GM12878 (cell line): ENCODE measurements around the gene FHOD3. TPM values are rescaled to one million over a fixed set of nuclear protein-coding genes. Genes with fewer than 3 reads are reported as not detected.
A peak's percentile ranks its signal among the peaks of the same experiment; 100 is the strongest.

Source experiments
- ATAC-seq: fragments of 200-7000 bp; cut with Tn5 transposase; 3 replicates; pipeline ENCODE4 v1.9.1; 2020; ENCODE audit warnings: mild to moderate bottlenecking, moderate library complexity
- BruUV-seq: library from RNA; stranded (reverse); fragments of 400-500 nt; replicated peaks from 2 replicates; lab custom pipeline; 2021; lab: Mats Ljungman, UMichigan
- CTCF ChIA-PET: fragments of 300-600 bp; sonication (Branson Sonifier 250); formaldehyde crosslinking; extraction: SDS; loops from one replicate; lab custom pipeline; 2021; ENCODE audit warnings: inconsistent platforms; lab: Yijun Ruan, JAX
- POLR2A ChIA-PET: fragments of 350-600 bp; formaldehyde crosslinking; extraction: SDS; loops from one replicate; lab custom pipeline; 2021; ENCODE audit warnings: inconsistent platforms; lab: Charles Lee
- RAD21 ChIA-PET: fragments of 300-600 bp; sonication (Branson Sonifier 250); formaldehyde crosslinking; loops from one replicate; lab custom pipeline; 2023; ENCODE audit warnings: antibody characterized with exemption; ENCODE audit not compliant: unreplicated experiment; lab: Charles Lee
- SMC1A ChIA-PET: fragments of 300-600 bp; sonication (Branson Sonifier 250); formaldehyde crosslinking; loops from one replicate; lab custom pipeline; 2023; ENCODE audit not compliant: unreplicated experiment, uncharacterized antibody; lab: Charles Lee
- DNase-seq: peaks from one replicate; pipeline ENCODE4 v3.0.0-alpha.2; 2011; ENCODE audit warnings: low read depth, low spot score
- FAIRE-seq: peaks from 3 replicates; lab custom pipeline; 2011; peaks lifted over from hg19 to GRCh38; lab: Jason Lieb, UNC
- H2AFZ ChIP-seq: 2 replicates; pipeline ENCODE4 v1.6.0; 2011; ENCODE audit warnings: low read depth, low read length, control low read depth; ENCODE audit not compliant: control insufficient read depth
- H3K27ac ChIP-seq: 2 replicates; pipeline ENCODE4 v1.5.1; 2011; ENCODE audit warnings: control low read depth; ENCODE audit not compliant: control insufficient read depth, insufficient read depth
- H3K27me3 ChIP-seq, 2 experiments: replicated peaks in 1 of 2; 2 replicates each; pipeline versions ENCODE4 v1.6.0 to v1.6.1; 2011; ENCODE audit warnings: low read length in 1 of 2; ENCODE audit not compliant: control insufficient read depth in 2 of 2, insufficient read depth in 2 of 2
- H3K36me3 ChIP-seq, 2 experiments: 2 replicates each; pipeline ENCODE4 v1.5.1; 2011; ENCODE audit warnings: low read length in 1 of 2; ENCODE audit not compliant: control insufficient read depth in 2 of 2, insufficient read depth in 2 of 2
- H3K4me1 ChIP-seq: 2 replicates; pipeline ENCODE4 v1.6.1; 2011; ENCODE audit warnings: mild to moderate bottlenecking, low read length, moderate library complexity, mixed read lengths; ENCODE audit not compliant: control insufficient read depth, insufficient read depth
- H3K4me2 ChIP-seq: 2 replicates; pipeline ENCODE4 v1.6.0; 2011; ENCODE audit warnings: control low read depth; ENCODE audit not compliant: control insufficient read depth, insufficient read depth
- H3K4me3 ChIP-seq: fragments of 200-600 bp; sonication (generic); 2 replicates; pipeline ENCODE4 v1.5.1; 2016
- H3K79me2 ChIP-seq: 2 replicates; pipeline ENCODE4 v1.6.0; 2011; ENCODE audit warnings: low read length; ENCODE audit not compliant: control insufficient read depth, insufficient read depth
- H3K9ac ChIP-seq: 2 replicates; pipeline ENCODE4 v1.8.0; 2011; ENCODE audit warnings: low read length, control low read depth, mixed read lengths; ENCODE audit not compliant: control insufficient read depth, insufficient read depth
- H3K9me3 ChIP-seq: replicated peaks from 3 replicates; pipeline ENCODE4 v1.5.1; 2011; ENCODE audit warnings: mild to moderate bottlenecking, low read length; ENCODE audit not compliant: control insufficient read depth, insufficient read depth
- H4K20me1 ChIP-seq: 2 replicates; pipeline ENCODE4 v1.6.0; 2011; ENCODE audit not compliant: control insufficient read depth, insufficient read depth
- CTCF ChIP-seq, 3 experiments: IDR thresholded peaks in 2 of 3; conservative IDR thresholded peaks in 1 of 3; 2 replicates each; pipeline ENCODE4 v1.5.1; 2011; ENCODE audit warnings: low read depth in 3 of 3, low read length in 3 of 3, mild to moderate bottlenecking in 3 of 3, control low read depth in 2 of 3, moderate library complexity in 2 of 3, inconsistent platforms in 1 of 3, mixed read lengths in 1 of 3; ENCODE audit not compliant: control insufficient read depth in 2 of 3, insufficient read depth in 1 of 3; ENCODE audit errors: extremely low read depth in 1 of 3
- IKZF1 ChIP-seq: fragments of 450-650 bp; conservative IDR thresholded peaks from 2 replicates; pipeline ENCODE4 v1.6.1; 2017; ENCODE audit warnings: antibody characterized with exemption, mild to moderate bottlenecking
- IKZF2 ChIP-seq, 2 experiments: fragments of 450-650 bp; IDR thresholded peaks; 2 replicates each; pipeline ENCODE4 v1.6.1; 2017; ENCODE audit warnings: mild to moderate bottlenecking in 2 of 2, moderate library complexity in 2 of 2
- MYB ChIP-seq: fragments of 150-350 bp; IDR thresholded peaks from 2 replicates; pipeline ENCODE4 v1.6.1; 2014; ENCODE audit warnings: mild to moderate bottlenecking, low read depth, low read length, borderline replicate concordance
- RAD21 ChIP-seq: IDR thresholded peaks from 2 replicates; pipeline ENCODE4 v1.6.1; 2011; ENCODE audit warnings: mild to moderate bottlenecking, low read depth, low read length, moderate library complexity; ENCODE audit not compliant: insufficient read depth
- RAD51 ChIP-seq: fragments of 450-650 bp; IDR thresholded peaks from 2 replicates; pipeline ENCODE4 v1.6.1; 2016; ENCODE audit warnings: moderate library complexity, mild to moderate bottlenecking, inconsistent platforms
- RELB ChIP-seq: fragments of 450-650 bp; IDR thresholded peaks from 2 replicates; pipeline ENCODE4 v1.6.1; 2017; ENCODE audit warnings: low read depth, mild to moderate bottlenecking, moderate library complexity
- SMARCA5 ChIP-seq: fragments of 450-650 bp; IDR thresholded peaks from 2 replicates; pipeline ENCODE4 v1.6.1; 2017; ENCODE audit warnings: mild to moderate bottlenecking
- SMC3 ChIP-seq: IDR thresholded peaks from 2 replicates; pipeline ENCODE4 v1.6.1; 2011; ENCODE audit warnings: low read length, improper control_type of control experiment, borderline replicate concordance
- WGBS: methylation state at CpG from one replicate; pipeline ENCODE4 v1.1.6; 2016; ENCODE audit warnings: low lambda C conversion rate; ENCODE audit not compliant: insufficient replicate concordance, insufficient coverage; ENCODE audit errors: missing lambda C conversion rate; 5-methylcytosine and 5-hydroxymethylcytosine counted together
- in situ Hi-C: fragments of 300-500 bp; cut with MboI; formaldehyde crosslinking; loops from 9 replicates; pipeline ENCODE4 v1.14.3; 2018; ENCODE audit warnings: mixed read lengths
- intact Hi-C: fragments of 100-400 bp; cut with micrococcal nuclease; formaldehyde crosslinking; loops from one replicate; pipeline ENCODE4 v1.14.2; 2022; ENCODE audit not compliant: unreplicated experiment
- polyA plus RNA-seq, 11 experiments: library from polyadenylated mRNA; depleted of rRNA in 4 of 11; unstranded in 6 of 11; stranded (reverse) in 5 of 11; fragments of >200 nt; fragmentation: Nextera tagmentation in 4 of 11; fragmentation: Illumina TruSeq in 1 of 11; extraction: Ambion mirVana in 4 of 11; extraction: Trizol in 1 of 11; gene quantifications; 1 replicate in 1 of 11; 2 replicates in 10 of 11; pipeline versions ENCODE4 v1.2.1 to v1.2.3, GENCODE V29; 2011 to 2016; ENCODE audit warnings: inconsistent platforms in 2 of 11, missing spikeins in 2 of 11, low read depth in 1 of 11
- total RNA-seq, 4 experiments: library from RNA; depleted of rRNA in 3 of 4; stranded (reverse); fragments of >200 nt in 3 of 4; fragmentation: Illumina TruSeq in 1 of 4; extraction: Trizol in 1 of 4; gene quantifications; 2 replicates each; pipeline versions ENCODE4 v1.2.1 to v1.2.3, GENCODE V29; 2013 to 2021
- TF ChIP-seq, protein P1 (sequence below): IDR thresholded peaks from 2 replicates; pipeline ENCODE4 v1.6.1; 2011; ENCODE audit warnings: mild to moderate bottlenecking, low read depth, low read length, moderate library complexity; ENCODE audit not compliant: insufficient replicate concordance
- TF ChIP-seq, protein P2 (sequence below): IDR thresholded peaks from 2 replicates; pipeline ENCODE4 v1.6.1; 2011; ENCODE audit warnings: low read depth, low read length, improper control_type of control experiment, borderline replicate concordance

The FHOD3 gene
- total and polyA plus RNA-seq, 10 of the 15 experiments (the other 5 are each of a cell fraction or from before 2014, with no cell fraction given), result 0.77 to 26.7 (median 10.4) TPM

DNA sequence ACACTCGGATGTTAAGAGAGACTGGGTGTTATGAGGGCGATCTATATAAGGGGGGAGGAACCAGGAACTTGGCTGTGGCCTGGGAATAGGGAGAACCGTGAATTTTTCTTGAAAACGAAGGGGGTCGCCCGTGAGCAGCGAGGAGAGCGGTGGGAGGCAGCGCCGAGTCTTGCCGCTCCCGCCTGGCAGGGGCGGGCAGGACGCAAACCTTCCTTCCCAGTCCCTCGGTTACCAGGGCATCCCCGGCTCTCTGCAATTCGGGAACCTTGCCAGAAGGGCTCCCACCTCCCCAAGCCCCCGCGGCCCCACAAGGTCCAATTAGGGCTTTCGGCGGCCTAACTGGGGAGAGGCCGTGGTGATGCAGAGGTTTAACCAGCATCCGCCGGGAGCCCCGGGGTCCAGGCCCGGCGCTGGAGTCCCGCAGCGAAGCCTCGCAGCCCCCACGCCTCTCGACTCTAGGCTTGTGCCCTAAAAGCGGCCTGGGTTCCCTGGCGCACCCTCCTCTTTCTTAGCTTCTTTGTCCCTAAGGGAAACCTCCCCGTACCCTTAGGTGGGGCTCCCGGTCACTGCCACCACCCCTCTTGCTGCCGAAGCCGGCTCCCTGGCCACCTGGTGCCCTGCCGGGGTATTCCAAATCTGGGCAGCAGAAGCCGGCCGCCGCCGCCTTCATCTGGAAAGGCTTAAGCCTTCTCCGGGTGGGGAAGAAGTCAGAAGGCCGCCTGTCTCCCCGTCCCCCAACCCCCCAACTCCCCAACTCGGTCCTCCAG lies 680 bp upstream of the FHOD3 start:
- no TSS peak for BruUV-seq
- Histone ChIP-seq H3K4me3 (peak overlapping the region; percentile 69), H2AFZ (no peak overlapping the region; the same call in none of the 2 replicates), H3K4me2 (peak overlapping the region; percentile 66), H3K36me3 (no peaks in the 10 kb centered on the region), H3K9me3 (no peaks in the 10 kb centered on the region), H4K20me1 (no peaks in the 10 kb centered on the region), H3K27me3 (peaks cover 0 to 4% of the 10 kb centered on the region in 2 experiments; a peak in 1 of 4 replicates), H3K27ac (no peak overlapping the region), H3K4me1 (no peaks in the 10 kb centered on the region), H3K9ac (no peak overlapping the region), H3K79me2 (peaks cover 7% of the 10 kb centered on the region)
- peak; percentile 49 for ATAC-seq
- POLR2A ChIA-PET, result interaction anchor here (0.5 to 6.4 kb wide), 6 partner anchors 39 to 109 kb away, joined by 3 to 51 read pairs (median 5); no protein-coding TSS in a partner anchor
- intact Hi-C loops, result loop anchor here (1.0 to 10.0 kb wide), 3 partner anchors 115 to 368 kb away; no protein-coding TSS in a partner anchor
- RAD21 ChIA-PET, result interaction anchor here (0.6 to 14.2 kb wide), 19 partner anchors 11 to 366 kb away, joined by 3 to 203 read pairs (median 11); no protein-coding TSS in a partner anchor
- WGBS, result 1% methylated on average over 33 of the region's 47 CpGs
- FAIRE-seq, result no peak
- DNase-seq, result no peak
- TF ChIP-seq RAD21, result peak; percentile 40; the same call in 1 of the 2 replicates
- peak; percentile 41; the same call in 1 of the 2 replicates for TF ChIP-seq SMARCA5
- peak; percentile 59 to 70; a peak in 3 of 4 replicates for TF ChIP-seq IKZF2 (IDR thresholded peaks at IDR 0.05)
- TF ChIP-seq, protein P1, sequence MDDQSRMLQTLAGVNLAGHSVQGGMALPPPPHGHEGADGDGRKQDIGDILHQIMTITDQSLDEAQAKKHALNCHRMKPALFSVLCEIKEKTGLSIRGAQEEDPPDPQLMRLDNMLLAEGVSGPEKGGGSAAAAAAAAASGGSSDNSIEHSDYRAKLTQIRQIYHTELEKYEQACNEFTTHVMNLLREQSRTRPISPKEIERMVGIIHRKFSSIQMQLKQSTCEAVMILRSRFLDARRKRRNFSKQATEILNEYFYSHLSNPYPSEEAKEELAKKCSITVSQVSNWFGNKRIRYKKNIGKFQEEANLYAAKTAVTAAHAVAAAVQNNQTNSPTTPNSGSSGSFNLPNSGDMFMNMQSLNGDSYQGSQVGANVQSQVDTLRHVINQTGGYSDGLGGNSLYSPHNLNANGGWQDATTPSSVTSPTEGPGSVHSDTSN, result no peak
- no peak for TF ChIP-seq RAD51
- TF ChIP-seq, protein P2, sequence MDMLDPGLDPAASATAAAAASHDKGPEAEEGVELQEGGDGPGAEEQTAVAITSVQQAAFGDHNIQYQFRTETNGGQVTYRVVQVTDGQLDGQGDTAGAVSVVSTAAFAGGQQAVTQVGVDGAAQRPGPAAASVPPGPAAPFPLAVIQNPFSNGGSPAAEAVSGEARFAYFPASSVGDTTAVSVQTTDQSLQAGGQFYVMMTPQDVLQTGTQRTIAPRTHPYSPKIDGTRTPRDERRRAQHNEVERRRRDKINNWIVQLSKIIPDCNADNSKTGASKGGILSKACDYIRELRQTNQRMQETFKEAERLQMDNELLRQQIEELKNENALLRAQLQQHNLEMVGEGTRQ, result no peak
- TF ChIP-seq MYB, result no peak
- TF ChIP-seq CTCF (IDR thresholded peaks at IDR 0.05 in 2 of 3, conservative IDR thresholded peaks at IDR 0.05 in 1 of 3; ENCODE audit: control insufficient read depth in 2 of 3, extremely low read depth in 1 of 3, insufficient read depth in 1 of 3, low read depth in 3 of 3, low read length in 3 of 3), result peak; percentile 17 to 56 (median 34); a peak in 4 of 6 replicates
- TF ChIP-seq RELB, result 0 out of 2 replicates have a peak, but pooled peaks have one; percentile 36
- TF ChIP-seq SMC3, result peak; percentile 37; the same call in 1 of the 2 replicates
- peak; percentile 68 for TF ChIP-seq IKZF1
- in situ Hi-C loops, result no loop called here
- CTCF ChIA-PET, result interaction anchor here (0.6 to 3.6 kb wide), 10 partner anchors 14 to 275 kb away, joined by 3 to 21 read pairs (median 4); no protein-coding TSS in a partner anchor
- SMC1A ChIA-PET, result interaction anchor here (0.5 to 12.6 kb wide), 11 partner anchors 11 to 275 kb away, joined by 3 to 212 read pairs (median 7); no protein-coding TSS in a partner anchor
